Stimulated activated naive CD8-positive, alpha-beta T cell treated with anti-CD3 and anti-CD28 coated beads, Interleukin-15, Interleukin-2, amounts not matched to agents 100 ng/mL and 50 ng/mL, for 24 hours (primary cell): Measurements from ENCODE around the gene SBSN.

ENCODE experiments used
- H3K27ac Mint-ChIP-seq: one replicate; pipeline ENCODE4 v1.8.0; 2021; ENCODE audit warnings: mild to moderate bottlenecking, mixed read lengths
- H3K27me3 Mint-ChIP-seq: one replicate; pipeline ENCODE4 v1.8.0; 2021; ENCODE audit warnings: mixed read lengths
- H3K36me3 Mint-ChIP-seq: one replicate; pipeline ENCODE4 v1.8.0; 2021; ENCODE audit warnings: low read depth, mixed read lengths
- H3K4me1 Mint-ChIP-seq: one replicate; pipeline ENCODE4 v1.8.0; 2021; ENCODE audit warnings: low read depth, mixed read lengths
- H3K4me3 Mint-ChIP-seq: one replicate; pipeline ENCODE4 v1.8.0; 2021; ENCODE audit warnings: mild to moderate bottlenecking, mixed read lengths
- H3K9me3 Mint-ChIP-seq: one replicate; pipeline ENCODE4 v1.8.0; 2021; ENCODE audit warnings: mixed read lengths

The SBSN gene

GRCh38 chr19:35525873-35526272 lies 2.2 kb downstream of the SBSN start:
- H3K27me3 Mint-ChIP-seq = peaks cover 26% of the 10 kb centered on the region
- no peak overlapping the region for H3K4me3 Mint-ChIP-seq
- H3K36me3 Mint-ChIP-seq = no peaks in the 10 kb centered on the region
- no peaks in the 10 kb centered on the region for H3K9me3 Mint-ChIP-seq
- no peak overlapping the region for H3K27ac Mint-ChIP-seq
- H3K4me1 Mint-ChIP-seq = no peaks in the 10 kb centered on the region

- Mint-ChIP-seq H3K27me3 (peaks cover 26% of the 10 kb centered on the region), H3K9me3 (no peaks in the 10 kb centered on the region), H3K36me3 (no peaks in the 10 kb centered on the region), H3K27ac (no peak overlapping the region), H3K4me1 (no peaks in the 10 kb centered on the region), H3K4me3 (no peak overlapping the region)
These were observed 3.8 kb downstream of the SBSN start for GRCh38 chr19:35524181-35524837.

- Mint-ChIP-seq H3K4me1 (no peaks in the 10 kb centered on the region), H3K27ac (no peak overlapping the region), H3K36me3 (no peaks in the 10 kb centered on the region), H3K9me3 (no peaks in the 10 kb centered on the region), H3K27me3 (peaks cover 14% of the 10 kb centered on the region), H3K4me3 (no peak overlapping the region)
These were observed 5.3 kb downstream of the SBSN start for GRCh38 chr19:35522745-35523327.

GRCh38 chr19:35521124-35521743 lies 6.9 kb downstream of the SBSN start:
- H3K4me3 Mint-ChIP-seq = no peak overlapping the region
- H3K9me3 Mint-ChIP-seq = no peaks in the 10 kb centered on the region

GRCh38 chr19:35519291-35519690 lies 8.8 kb downstream of the SBSN start:
- no peak overlapping the region for H3K27ac Mint-ChIP-seq
- no peaks in the 10 kb centered on the region for H3K9me3 Mint-ChIP-seq
- no peaks in the 10 kb centered on the region for H3K36me3 Mint-ChIP-seq
- H3K27me3 Mint-ChIP-seq = peaks cover 16% of the 10 kb centered on the region
- no peak overlapping the region for H3K4me3 Mint-ChIP-seq
- H3K4me1 Mint-ChIP-seq = no peaks in the 10 kb centered on the region

More at GRCh38 chr19:35521124-35521743, 6.9 kb downstream of the SBSN start:
- no peaks in the 10 kb centered on the region for H3K36me3 Mint-ChIP-seq
- H3K27me3 Mint-ChIP-seq = peaks cover 19% of the 10 kb centered on the region
- H3K4me1 Mint-ChIP-seq = no peaks in the 10 kb centered on the region
- no peak overlapping the region for H3K27ac Mint-ChIP-seq

- H3K4me1 Mint-ChIP-seq = no peaks in the 10 kb centered on the region
- peaks cover 17% of the 10 kb centered on the region for H3K27me3 Mint-ChIP-seq
- H3K36me3 Mint-ChIP-seq = no peaks in the 10 kb centered on the region
- H3K9me3 Mint-ChIP-seq = no peaks in the 10 kb centered on the region
- no peak overlapping the region for H3K4me3 Mint-ChIP-seq
- H3K27ac Mint-ChIP-seq = no peak overlapping the region
These were observed 9.8 kb downstream of the SBSN start for GRCh38 chr19:35518313-35518712.

GRCh38 chr19:35517342-35517741 lies 10.8 kb downstream of the SBSN start:
- Mint-ChIP-seq H3K36me3 (no peaks in the 10 kb centered on the region), H3K27ac (no peak overlapping the region), H3K27me3 (peaks cover 22% of the 10 kb centered on the region), H3K4me3 (no peak overlapping the region), H3K9me3 (no peaks in the 10 kb centered on the region), H3K4me1 (no peaks in the 10 kb centered on the region)

GRCh38 chr19:35516310-35516709 lies 11.8 kb downstream of the SBSN start:
- Mint-ChIP-seq H3K4me1 (no peaks in the 10 kb centered on the region), H3K4me3 (no peak overlapping the region), H3K27me3 (peaks cover 22% of the 10 kb centered on the region)

GRCh38 chr19:35514282-35514809 lies 13.8 kb downstream of the SBSN start:
- Mint-ChIP-seq H3K4me3 (no peak overlapping the region), H3K36me3 (no peaks in the 10 kb centered on the region), H3K27ac (no peak overlapping the region), H3K9me3 (no peaks in the 10 kb centered on the region), H3K4me1 (peaks cover 11% of the 10 kb centered on the region), H3K27me3 (peaks cover 36% of the 10 kb centered on the region)

More at GRCh38 chr19:35516310-35516709, 11.8 kb downstream of the SBSN start:
- Mint-ChIP-seq H3K9me3 (no peaks in the 10 kb centered on the region), H3K36me3 (no peaks in the 10 kb centered on the region), H3K27ac (no peak overlapping the region)

GRCh38 chr19:35513628-35514281 lies 14.4 kb downstream of the SBSN start, which contains the start of gene DMKN:
TSS of gene DMKN (minus strand) at chr19:35513649. CDS start at chr19:35513475, 174 bp downstream.
- no peaks in the 10 kb centered on the region for H3K36me3 Mint-ChIP-seq
- no peak within 1 kb of the TSS for H3K4me3 Mint-ChIP-seq
- H3K4me1 Mint-ChIP-seq = peaks cover 13% of the 10 kb centered on the region
- H3K27ac Mint-ChIP-seq = no peak within 1 kb of the TSS
- no peaks in the 10 kb centered on the region for H3K9me3 Mint-ChIP-seq
- peaks cover 39% of the 10 kb centered on the region for H3K27me3 Mint-ChIP-seq

- Mint-ChIP-seq H3K4me3 (no peak overlapping the region), H3K27ac (no peak overlapping the region), H3K36me3 (no peaks in the 10 kb centered on the region), H3K4me1 (peaks cover 13% of the 10 kb centered on the region), H3K27me3 (peaks cover 46% of the 10 kb centered on the region), H3K9me3 (no peaks in the 10 kb centered on the region)
These were observed 15.1 kb downstream of the SBSN start for GRCh38 chr19:35512831-35513627.

- peaks cover 13% of the 10 kb centered on the region for H3K4me1 Mint-ChIP-seq
- H3K27me3 Mint-ChIP-seq = peaks cover 38% of the 10 kb centered on the region
- H3K9me3 Mint-ChIP-seq = no peaks in the 10 kb centered on the region
- no peaks in the 10 kb centered on the region for H3K36me3 Mint-ChIP-seq
- H3K27ac Mint-ChIP-seq = no peak overlapping the region
- H3K4me3 Mint-ChIP-seq = no peak overlapping the region
These were observed 16.8 kb downstream of the SBSN start for GRCh38 chr19:35511337-35511736.

GRCh38 chr19:35510626-35510964 lies 17.5 kb downstream of the SBSN start:
- peaks cover 13% of the 10 kb centered on the region for H3K4me1 Mint-ChIP-seq
- peaks cover 40% of the 10 kb centered on the region for H3K27me3 Mint-ChIP-seq
- H3K27ac Mint-ChIP-seq = no peak overlapping the region
- H3K9me3 Mint-ChIP-seq = no peaks in the 10 kb centered on the region
- H3K36me3 Mint-ChIP-seq = no peaks in the 10 kb centered on the region
- peak overlapping the region; percentile 63 for H3K4me3 Mint-ChIP-seq

- Mint-ChIP-seq H3K4me3 (peak overlapping the region; percentile 63), H3K27ac (no peak overlapping the region), H3K27me3 (peaks cover 45% of the 10 kb centered on the region), H3K9me3 (no peaks in the 10 kb centered on the region), H3K36me3 (no peaks in the 10 kb centered on the region), H3K4me1 (peaks cover 13% of the 10 kb centered on the region)
These were observed 18.1 kb downstream of the SBSN start for GRCh38 chr19:35509861-35510625.
